Subcutaneous adipose tissue (tissue), 4 donors: Measurements from ENCODE around the gene PCSK1N. TPM values are rescaled to one million over a fixed set of nuclear protein-coding genes. Genes with fewer than 3 reads are reported as not detected.

Experiments used
- CTCF ChIP-seq: fragments of 450-650 bp; IDR thresholded peaks from one replicate; pipeline ENCODE4 v1.5.1; 2016; ENCODE audit warnings: low read depth, mild to moderate bottlenecking, control low read depth, antibody characterized with exemption, moderate library complexity
- total RNA-seq, 4 donors: library from RNA; depleted of rRNA; stranded (reverse); fragments of >200 nt; gene quantifications; one replicate each; pipeline ENCODE4 v1.1.0, GENCODE V29; 2016

PCSK1N gene
- total RNA-seq, 4 donors from 2014 or later, result 0.44 TPM; not detected in 3

- TF ChIP-seq CTCF, result no peak
Measured at GRCh38 chrX:48826135-48826875, 9.1 kb downstream of the PCSK1N start, which contains the start of gene ERAS. Gene ERAS (plus strand): TSS chrX:48826513. CDS start chrX:48829124, 2,611 bp downstream.

GRCh38 chrX:48824066-48824465 lies 11.3 kb downstream of the PCSK1N start:
- no peak for TF ChIP-seq CTCF

- TF ChIP-seq CTCF, result no peak
Measured at GRCh38 chrX:48823053-48823452, 12.4 kb downstream of the PCSK1N start.

GRCh38 chrX:48818866-48819265 lies 16.5 kb downstream of the PCSK1N start:
- no peak for TF ChIP-seq CTCF

GRCh38 chrX:48818098-48818497 lies 17.3 kb downstream of the PCSK1N start:
- TF ChIP-seq CTCF, result no peak

- TF ChIP-seq CTCF, result no peak
Measured at GRCh38 chrX:48816014-48816810, 19.2 kb downstream of the PCSK1N start.

- no peak for TF ChIP-seq CTCF
Measured at GRCh38 chrX:48815266-48815665, 20.1 kb downstream of the PCSK1N start.
